ENCODE measurements around the gene KIRREL1. TPM values are rescaled to one million over a fixed set of nuclear protein-coding genes. Genes with fewer than 3 reads are reported as not detected.

Gene KIRREL1
- total RNA-seq, 1 donor from 2014 or later: 34.9 TPM

- Histone ChIP-seq H3K27ac (peak overlapping the region; percentile 88), H3K4me1 (peaks cover 97% of the 10 kb centered on the region), H3K27me3 (no peaks in the 10 kb centered on the region), H3K36me3 (no peaks in the 10 kb centered on the region), H3K4me3 (no peak overlapping the region), H3K9me3 (no peaks in the 10 kb centered on the region)
- intact Hi-C loops (cut with DNase I): no loop called here
- TF ChIP-seq CTCF (IDR thresholded peaks at IDR 0.05): no peak
- TF ChIP-seq POLR2AphosphoS5 (IDR thresholded peaks at IDR 0.05; ENCODE audit: insufficient read depth in 1 of 2, low read depth in 1 of 2): no peak
- no peak for TF ChIP-seq POLR2A (IDR thresholded peaks at IDR 0.05)
- no peak for DNase-seq (ENCODE audit: extremely low spot score in 2 of 2)
Observed at GRCh38 chr1:158017800-158018595, 24.6 kb downstream of the KIRREL1 start.

GRCh38 chr1:158019171-158019868, 25.9 kb downstream of the KIRREL1 start:
- peak overlapping the region in 1 of 2 donors; percentile 9 for H3K4me3 ChIP-seq
- peak overlapping the region; percentile 88 for H3K27ac ChIP-seq
- DNase-seq (ENCODE audit: extremely low spot score in 2 of 2): no peak
- H3K27me3 ChIP-seq: no peaks in the 10 kb centered on the region
- H3K36me3 ChIP-seq: no peaks in the 10 kb centered on the region
- H3K4me1 ChIP-seq: peaks cover 94% of the 10 kb centered on the region
- no peaks in the 10 kb centered on the region for H3K9me3 ChIP-seq
- intact Hi-C loops (cut with DNase I): no loop called here
- peak in 1 of 2 donors; percentile 80 for TF ChIP-seq POLR2AphosphoS5 (IDR thresholded peaks at IDR 0.05; ENCODE audit: insufficient read depth in 1 of 2, low read depth in 1 of 2)
- TF ChIP-seq CTCF (IDR thresholded peaks at IDR 0.05): no peak
- no peak for TF ChIP-seq POLR2A (IDR thresholded peaks at IDR 0.05)

- H3K4me3 ChIP-seq: no peak overlapping the region
- H3K4me1 ChIP-seq: peaks cover 94% of the 10 kb centered on the region
- DNase-seq (ENCODE audit: extremely low spot score in 2 of 2): no peak
- H3K27ac ChIP-seq: peak overlapping the region; percentile 88
- no peaks in the 10 kb centered on the region for H3K27me3 ChIP-seq
- intact Hi-C loops (cut with DNase I): no loop called here
- no peaks in the 10 kb centered on the region for H3K36me3 ChIP-seq
- H3K9me3 ChIP-seq: no peaks in the 10 kb centered on the region
- TF ChIP-seq POLR2AphosphoS5 (IDR thresholded peaks at IDR 0.05; ENCODE audit: insufficient read depth in 1 of 2, low read depth in 1 of 2) (no peak), POLR2A (IDR thresholded peaks at IDR 0.05) (no peak), CTCF (IDR thresholded peaks at IDR 0.05) (no peak)
Observed at GRCh38 chr1:158020259-158020885, 26.9 kb downstream of the KIRREL1 start.

GRCh38 chr1:158020886-158021620, 27.6 kb downstream of the KIRREL1 start:
- TF ChIP-seq POLR2AphosphoS5 (IDR thresholded peaks at IDR 0.05; ENCODE audit: insufficient read depth in 1 of 2, low read depth in 1 of 2) (no peak), POLR2A (IDR thresholded peaks at IDR 0.05) (no peak), CTCF (IDR thresholded peaks at IDR 0.05) (no peak)
- peaks cover 97% of the 10 kb centered on the region for H3K4me1 ChIP-seq
- DNase-seq (ENCODE audit: extremely low spot score in 2 of 2): no peak
- no peaks in the 10 kb centered on the region for H3K27me3 ChIP-seq
- no peaks in the 10 kb centered on the region for H3K36me3 ChIP-seq
- peak overlapping the region; percentile 88 for H3K27ac ChIP-seq
- no peak overlapping the region for H3K4me3 ChIP-seq
- intact Hi-C loops (cut with DNase I): no loop called here
- H3K9me3 ChIP-seq: no peaks in the 10 kb centered on the region
